K562 (cell line): ENCODE data around the gene GAD1. TPM values are rescaled to one million over a fixed set of nuclear protein-coding genes. Genes with fewer than 3 reads are reported as not detected.

Source experiments
- HDAC3 ChIP-seq: fragments of 450-650 bp; IDR thresholded peaks from 2 replicates; pipeline ENCODE4 v1.6.1; 2018; ENCODE audit warnings: borderline replicate concordance, mild to moderate bottlenecking, moderate library complexity; ENCODE audit not compliant: partially characterized antibody
- MEIS2 ChIP-seq: fragments of 450-650 bp; IDR thresholded peaks from 2 replicates; pipeline ENCODE4 v1.6.1; 2014; ENCODE audit warnings: mild to moderate bottlenecking; ENCODE audit not compliant: partially characterized antibody
- NR4A1 ChIP-seq, 2 experiments: fragments of 250-450 bp in 1 of 2; fragments of 450-650 bp in 1 of 2; sonication (Bioruptor Pico) in 1 of 2; IDR thresholded peaks; 2 replicates each; pipeline versions ENCODE4 v1.4.0 to v1.6.1; 2016 to 2020; ENCODE audit warnings: mild to moderate bottlenecking in 2 of 2, missing compliant biosample characterization in 1 of 2, missing genetic modification characterization in 1 of 2, moderate library complexity in 1 of 2
- PML ChIP-seq: IDR thresholded peaks from 2 replicates; pipeline ENCODE4 v1.6.1; 2012; ENCODE audit warnings: low read length, inconsistent platforms
- ZKSCAN3 ChIP-seq: fragments of 250-450 bp; sonication (Bioruptor Pico); IDR thresholded peaks from 2 replicates; pipeline ENCODE4 v1.4.0; 2020
- ZNF174 ChIP-seq: fragments of 250-450 bp; sonication (Bioruptor Pico); IDR thresholded peaks from 2 replicates; pipeline ENCODE4 v1.4.0; 2020; ENCODE audit warnings: mild to moderate bottlenecking
- ZNF263 ChIP-seq: sonication (generic); formaldehyde crosslinking; IDR thresholded peaks from 2 replicates; pipeline ENCODE4 v1.8.0; 2022; ENCODE audit warnings: mild to moderate bottlenecking, missing genetic modification reagents, borderline replicate concordance
- polyA plus RNA-seq, 8 experiments: library from polyadenylated mRNA; depleted of rRNA in 4 of 8; stranded (reverse) in 5 of 8; unstranded in 3 of 8; fragments of >200 nt; fragmentation: Nextera tagmentation in 2 of 8; fragmentation: Illumina TruSeq in 1 of 8; extraction: Ambion mirVana in 2 of 8; extraction: Trizol in 1 of 8; gene quantifications; 2 replicates each; pipeline versions ENCODE4 v1.2.1 to v1.2.3, GENCODE V29; 2011 to 2014; ENCODE audit warnings: inconsistent platforms in 1 of 8, missing spikeins in 1 of 8
- total RNA-seq, 7 experiments: library from RNA; depleted of rRNA in 6 of 7; stranded (reverse); fragments of >200 nt in 6 of 7; fragmentation: Illumina TruSeq in 2 of 7; extraction: Trizol in 2 of 7; gene quantifications; 2 replicates each; pipeline versions ENCODE4 v1.2.1 to v1.2.3, GENCODE V29; 2011 to 2021; ENCODE audit warnings: low replicate concordance in 1 of 7
- TF ChIP-seq, protein P1 (sequence below): fragments of 250-450 bp; sonication (Bioruptor Pico); IDR thresholded peaks from 2 replicates; pipeline ENCODE4 v1.8.0; 2022; ENCODE audit warnings: moderate library complexity, mild to moderate bottlenecking, inconsistent platforms
- TF ChIP-seq, protein P2 (sequence below): fragments of 250-450 bp; sonication (Bioruptor Pico); IDR thresholded peaks from 2 replicates; pipeline ENCODE4 v1.4.0; 2020; ENCODE audit warnings: borderline replicate concordance
- TF ChIP-seq, protein P3 (sequence below), 2 experiments: fragments of 150-350 bp in 1 of 2; IDR thresholded peaks; 2 replicates each; pipeline ENCODE4 v1.6.1; 2012 to 2016; ENCODE audit warnings: low read depth in 2 of 2, low read length in 2 of 2, mild to moderate bottlenecking in 1 of 2, moderate library complexity in 1 of 2
- TF ChIP-seq, protein P4 (sequence below): fragments of 200-800 bp; sonication (Bioruptor generic); IDR thresholded peaks from 2 replicates; pipeline ENCODE4 v1.6.1; 2017; ENCODE audit warnings: missing genetic modification characterization, missing compliant biosample characterization
- TF ChIP-seq, protein P5 (sequence below): IDR thresholded peaks from 3 replicates; pipeline ENCODE4 v1.6.1; 2011; ENCODE audit warnings: borderline replicate concordance, mild to moderate bottlenecking; ENCODE audit not compliant: insufficient read length, insufficient read depth
- TF ChIP-seq, protein P6 (sequence below): sonication (generic); formaldehyde crosslinking; IDR thresholded peaks from 2 replicates; pipeline ENCODE4 v1.8.0; 2022; ENCODE audit warnings: mild to moderate bottlenecking, missing genetic modification reagents, borderline replicate concordance

GAD1 gene
- total and polyA plus RNA-seq, 9 of the 15 experiments (the other 6 are each of a cell fraction or from before 2014, with no cell fraction given), result 2.7 to 29.1 (median 15.7) TPM

DNA sequence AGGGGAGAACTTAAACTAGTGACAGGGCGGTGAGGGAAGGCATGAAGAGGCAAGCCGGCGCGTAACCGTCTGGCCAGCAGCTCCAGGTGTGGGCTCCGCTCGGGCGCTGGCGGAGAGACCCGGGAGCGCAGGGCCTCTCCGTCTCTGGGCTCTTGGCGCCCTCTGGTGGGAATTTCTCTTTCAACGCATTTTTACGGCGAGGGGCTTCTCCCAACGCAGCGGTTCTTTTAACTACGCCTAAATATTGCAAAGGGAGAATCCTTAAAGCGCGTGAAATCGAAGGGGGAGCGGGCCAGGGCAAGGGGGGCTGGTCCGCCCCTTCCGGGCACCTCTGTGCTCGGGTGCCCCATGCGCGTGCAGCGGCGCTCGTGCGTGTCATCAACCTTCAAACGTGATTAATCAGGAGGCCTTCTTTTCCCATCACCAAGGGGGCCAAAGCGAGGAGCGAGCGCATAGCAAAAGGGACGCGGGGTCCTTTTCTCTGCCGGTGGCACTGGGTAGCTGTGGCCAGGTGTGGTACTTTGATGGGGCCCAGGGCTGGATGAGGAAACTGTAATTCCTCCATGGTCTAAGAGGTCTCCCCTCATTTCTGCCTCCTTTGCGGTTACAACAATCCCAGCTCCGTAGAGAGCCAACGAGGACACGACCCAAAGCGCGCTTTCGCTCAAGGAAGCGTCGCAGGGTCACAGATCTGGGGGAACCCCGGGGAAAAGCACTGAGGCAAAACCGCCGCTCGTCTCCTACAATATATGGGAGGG lies 762 bp upstream of the GAD1 start (continued):
- TF ChIP-seq, protein P1, sequence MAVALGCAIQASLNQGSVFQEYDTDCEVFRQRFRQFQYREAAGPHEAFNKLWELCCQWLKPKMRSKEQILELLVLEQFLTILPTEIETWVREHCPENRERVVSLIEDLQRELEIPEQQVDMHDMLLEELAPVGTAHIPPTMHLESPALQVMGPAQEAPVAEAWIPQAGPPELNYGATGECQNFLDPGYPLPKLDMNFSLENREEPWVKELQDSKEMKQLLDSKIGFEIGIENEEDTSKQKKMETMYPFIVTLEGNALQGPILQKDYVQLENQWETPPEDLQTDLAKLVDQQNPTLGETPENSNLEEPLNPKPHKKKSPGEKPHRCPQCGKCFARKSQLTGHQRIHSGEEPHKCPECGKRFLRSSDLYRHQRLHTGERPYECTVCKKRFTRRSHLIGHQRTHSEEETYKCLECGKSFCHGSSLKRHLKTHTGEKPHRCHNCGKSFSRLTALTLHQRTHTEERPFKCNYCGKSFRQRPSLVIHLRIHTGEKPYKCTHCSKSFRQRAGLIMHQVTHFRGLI (CRISPR knock-in tag), result no peak
- no peak for TF ChIP-seq NR4A1 (CRISPR knock-in tag; IDR thresholded peaks at IDR 0.05)
- TF ChIP-seq NR4A1 (tag; IDR thresholded peaks at IDR 0.05), result peak; percentile 62; the same call in 1 of the 2 replicates
- TF ChIP-seq ZNF174 (CRISPR knock-in tag), result no peak
- TF ChIP-seq, protein P2, sequence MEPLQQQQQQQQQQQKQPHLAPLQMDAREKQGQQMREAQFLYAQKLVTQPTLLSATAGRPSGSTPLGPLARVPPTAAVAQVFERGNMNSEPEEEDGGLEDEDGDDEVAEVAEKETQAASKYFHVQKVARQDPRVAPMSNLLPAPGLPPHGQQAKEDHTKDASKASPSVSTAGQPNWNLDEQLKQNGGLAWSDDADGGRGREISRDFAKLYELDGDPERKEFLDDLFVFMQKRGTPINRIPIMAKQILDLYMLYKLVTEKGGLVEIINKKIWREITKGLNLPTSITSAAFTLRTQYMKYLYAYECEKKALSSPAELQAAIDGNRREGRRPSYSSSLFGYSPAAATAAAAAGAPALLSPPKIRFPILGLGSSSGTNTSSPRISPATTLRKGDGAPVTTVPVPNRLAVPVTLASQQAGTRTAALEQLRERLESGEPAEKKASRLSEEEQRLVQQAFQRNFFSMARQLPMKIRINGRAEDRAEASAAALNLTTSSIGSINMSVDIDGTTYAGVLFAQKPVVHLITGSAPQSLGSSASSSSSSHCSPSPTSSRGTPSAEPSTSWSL, result no peak
- TF ChIP-seq, protein P3, sequence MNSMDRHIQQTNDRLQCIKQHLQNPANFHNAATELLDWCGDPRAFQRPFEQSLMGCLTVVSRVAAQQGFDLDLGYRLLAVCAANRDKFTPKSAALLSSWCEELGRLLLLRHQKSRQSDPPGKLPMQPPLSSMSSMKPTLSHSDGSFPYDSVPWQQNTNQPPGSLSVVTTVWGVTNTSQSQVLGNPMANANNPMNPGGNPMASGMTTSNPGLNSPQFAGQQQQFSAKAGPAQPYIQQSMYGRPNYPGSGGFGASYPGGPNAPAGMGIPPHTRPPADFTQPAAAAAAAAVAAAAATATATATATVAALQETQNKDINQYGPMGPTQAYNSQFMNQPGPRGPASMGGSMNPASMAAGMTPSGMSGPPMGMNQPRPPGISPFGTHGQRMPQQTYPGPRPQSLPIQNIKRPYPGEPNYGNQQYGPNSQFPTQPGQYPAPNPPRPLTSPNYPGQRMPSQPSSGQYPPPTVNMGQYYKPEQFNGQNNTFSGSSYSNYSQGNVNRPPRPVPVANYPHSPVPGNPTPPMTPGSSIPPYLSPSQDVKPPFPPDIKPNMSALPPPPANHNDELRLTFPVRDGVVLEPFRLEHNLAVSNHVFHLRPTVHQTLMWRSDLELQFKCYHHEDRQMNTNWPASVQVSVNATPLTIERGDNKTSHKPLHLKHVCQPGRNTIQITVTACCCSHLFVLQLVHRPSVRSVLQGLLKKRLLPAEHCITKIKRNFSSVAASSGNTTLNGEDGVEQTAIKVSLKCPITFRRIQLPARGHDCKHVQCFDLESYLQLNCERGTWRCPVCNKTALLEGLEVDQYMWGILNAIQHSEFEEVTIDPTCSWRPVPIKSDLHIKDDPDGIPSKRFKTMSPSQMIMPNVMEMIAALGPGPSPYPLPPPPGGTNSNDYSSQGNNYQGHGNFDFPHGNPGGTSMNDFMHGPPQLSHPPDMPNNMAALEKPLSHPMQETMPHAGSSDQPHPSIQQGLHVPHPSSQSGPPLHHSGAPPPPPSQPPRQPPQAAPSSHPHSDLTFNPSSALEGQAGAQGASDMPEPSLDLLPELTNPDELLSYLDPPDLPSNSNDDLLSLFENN (IDR thresholded peaks at IDR 0.05; ENCODE audit: low read depth in 2 of 2, low read length in 2 of 2), result peak in 1 of 2 experiments; percentile 57; a peak in 1 of 4 replicates
- no peak for TF ChIP-seq ZKSCAN3 (CRISPR knock-in tag)
- TF ChIP-seq HDAC3, result no peak
- peak; percentile 66 for TF ChIP-seq MEIS2
- TF ChIP-seq, protein P4, sequence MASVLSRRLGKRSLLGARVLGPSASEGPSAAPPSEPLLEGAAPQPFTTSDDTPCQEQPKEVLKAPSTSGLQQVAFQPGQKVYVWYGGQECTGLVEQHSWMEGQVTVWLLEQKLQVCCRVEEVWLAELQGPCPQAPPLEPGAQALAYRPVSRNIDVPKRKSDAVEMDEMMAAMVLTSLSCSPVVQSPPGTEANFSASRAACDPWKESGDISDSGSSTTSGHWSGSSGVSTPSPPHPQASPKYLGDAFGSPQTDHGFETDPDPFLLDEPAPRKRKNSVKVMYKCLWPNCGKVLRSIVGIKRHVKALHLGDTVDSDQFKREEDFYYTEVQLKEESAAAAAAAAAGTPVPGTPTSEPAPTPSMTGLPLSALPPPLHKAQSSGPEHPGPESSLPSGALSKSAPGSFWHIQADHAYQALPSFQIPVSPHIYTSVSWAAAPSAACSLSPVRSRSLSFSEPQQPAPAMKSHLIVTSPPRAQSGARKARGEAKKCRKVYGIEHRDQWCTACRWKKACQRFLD (CRISPR knock-in tag), result peak; percentile 40; the same call in 1 of the 2 replicates
- TF ChIP-seq PML, result no peak; the same call in 1 of the 2 replicates
- TF ChIP-seq, protein P5, sequence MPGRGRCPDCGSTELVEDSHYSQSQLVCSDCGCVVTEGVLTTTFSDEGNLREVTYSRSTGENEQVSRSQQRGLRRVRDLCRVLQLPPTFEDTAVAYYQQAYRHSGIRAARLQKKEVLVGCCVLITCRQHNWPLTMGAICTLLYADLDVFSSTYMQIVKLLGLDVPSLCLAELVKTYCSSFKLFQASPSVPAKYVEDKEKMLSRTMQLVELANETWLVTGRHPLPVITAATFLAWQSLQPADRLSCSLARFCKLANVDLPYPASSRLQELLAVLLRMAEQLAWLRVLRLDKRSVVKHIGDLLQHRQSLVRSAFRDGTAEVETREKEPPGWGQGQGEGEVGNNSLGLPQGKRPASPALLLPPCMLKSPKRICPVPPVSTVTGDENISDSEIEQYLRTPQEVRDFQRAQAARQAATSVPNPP, result no peak
- TF ChIP-seq, protein P6, sequence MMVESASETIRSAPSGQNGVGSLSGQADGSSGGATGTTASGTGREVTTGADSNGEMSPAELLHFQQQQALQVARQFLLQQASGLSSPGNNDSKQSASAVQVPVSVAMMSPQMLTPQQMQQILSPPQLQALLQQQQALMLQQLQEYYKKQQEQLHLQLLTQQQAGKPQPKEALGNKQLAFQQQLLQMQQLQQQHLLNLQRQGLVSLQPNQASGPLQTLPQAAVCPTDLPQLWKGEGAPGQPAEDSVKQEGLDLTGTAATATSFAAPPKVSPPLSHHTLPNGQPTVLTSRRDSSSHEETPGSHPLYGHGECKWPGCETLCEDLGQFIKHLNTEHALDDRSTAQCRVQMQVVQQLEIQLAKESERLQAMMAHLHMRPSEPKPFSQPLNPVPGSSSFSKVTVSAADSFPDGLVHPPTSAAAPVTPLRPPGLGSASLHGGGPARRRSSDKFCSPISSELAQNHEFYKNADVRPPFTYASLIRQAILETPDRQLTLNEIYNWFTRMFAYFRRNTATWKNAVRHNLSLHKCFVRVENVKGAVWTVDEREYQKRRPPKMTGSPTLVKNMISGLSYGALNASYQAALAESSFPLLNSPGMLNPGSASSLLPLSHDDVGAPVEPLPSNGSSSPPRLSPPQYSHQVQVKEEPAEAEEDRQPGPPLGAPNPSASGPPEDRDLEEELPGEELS (CRISPR knock-in tag), result no peak
- 0 out of 2 replicates have a peak, but pooled peaks have one; percentile 57 for TF ChIP-seq ZNF263 (CRISPR knock-in tag)
